GM23248 (cell line): ENCODE measurements around the gene GATD1. TPM values are rescaled to one million over a fixed set of nuclear protein-coding genes. Genes with fewer than 3 reads are reported as not detected.

Experiments
- DNase-seq: peaks from one replicate; pipeline ENCODE4 v3.0.0-alpha.2; 2015
- H2AFZ ChIP-seq: fragments of 200-600 bp; sonication (generic); 2 replicates; pipeline ENCODE4 v1.6.1; 2016; ENCODE audit warnings: antibody characterized with exemption
- H3F3A ChIP-seq: fragments of 200-600 bp; sonication (generic); 2 replicates; pipeline ENCODE4 v1.6.1; 2016; ENCODE audit warnings: mild to moderate bottlenecking, antibody characterized with exemption, mixed run types; ENCODE audit not compliant: insufficient read depth
- H3K27ac ChIP-seq: fragments of 200-600 bp; sonication (generic); 2 replicates; pipeline ENCODE4 v1.5.1; 2016; ENCODE audit warnings: mild to moderate bottlenecking
- H3K27me3 ChIP-seq: fragments of 200-600 bp; sonication (generic); replicated peaks from 2 replicates; pipeline ENCODE4 v1.6.1; 2016; ENCODE audit warnings: mild to moderate bottlenecking; ENCODE audit not compliant: insufficient read depth
- H3K36me3 ChIP-seq: fragments of 200-600 bp; sonication (generic); 2 replicates; pipeline ENCODE4 v1.6.1; 2016; ENCODE audit warnings: low read depth, mild to moderate bottlenecking
- H3K4me1 ChIP-seq: fragments of 200-600 bp; sonication (generic); 2 replicates; pipeline ENCODE4 v1.6.1; 2016; ENCODE audit warnings: mild to moderate bottlenecking; ENCODE audit not compliant: insufficient read depth
- H3K4me2 ChIP-seq: fragments of 200-600 bp; sonication (generic); one replicate; pipeline ENCODE4 v1.6.1; 2016; ENCODE audit warnings: mild to moderate bottlenecking; ENCODE audit not compliant: unreplicated experiment
- H3K4me3 ChIP-seq: fragments of 200-600 bp; sonication (generic); 2 replicates; pipeline ENCODE4 v1.5.1; 2016; ENCODE audit warnings: mild to moderate bottlenecking
- H3K79me2 ChIP-seq: fragments of 200-600 bp; sonication (generic); 2 replicates; pipeline ENCODE4 v1.6.1; 2016; ENCODE audit warnings: mild to moderate bottlenecking; ENCODE audit not compliant: insufficient read depth
- H3K9ac ChIP-seq: fragments of 200-600 bp; sonication (generic); 2 replicates; pipeline ENCODE4 v1.6.1; 2016; ENCODE audit warnings: mild to moderate bottlenecking
- H3K9me2 ChIP-seq: fragments of 200-600 bp; sonication (generic); 2 replicates; pipeline ENCODE4 v1.6.1; 2016; ENCODE audit warnings: mixed run types, mild to moderate bottlenecking, moderate library complexity; ENCODE audit not compliant: insufficient read depth
- H3K9me3 ChIP-seq: fragments of 200-600 bp; sonication (generic); one replicate; pipeline ENCODE4 v1.6.1; 2017; ENCODE audit warnings: low read depth
- H4K20me1 ChIP-seq: fragments of 200-600 bp; sonication (generic); 2 replicates; pipeline ENCODE4 v1.6.0; 2016; ENCODE audit not compliant: insufficient read depth
- EZH2 ChIP-seq: fragments of 200-600 bp; sonication (generic); IDR thresholded peaks from 2 replicates; pipeline ENCODE4 v1.6.1; 2018; ENCODE audit warnings: antibody characterized with exemption, mild to moderate bottlenecking; ENCODE audit not compliant: insufficient read depth, poor library complexity, severe bottlenecking
- EZH2phosphoT487 ChIP-seq: fragments of 200-600 bp; sonication (generic); IDR thresholded peaks from 2 replicates; pipeline ENCODE4 v1.6.1; 2018; ENCODE audit warnings: antibody characterized with exemption, moderate library complexity, mild to moderate bottlenecking, low read depth; ENCODE audit not compliant: insufficient read depth
- WGBS, 2 experiments: methylation state at CpG; one replicate each; pipeline ENCODE4 v1.1.6; 2015 to 2017; ENCODE audit warnings: low lambda C conversion rate in 2 of 2, low coverage in 1 of 2; ENCODE audit errors: missing lambda C conversion rate in 2 of 2; 5-methylcytosine and 5-hydroxymethylcytosine counted together
- in situ Hi-C: fragments of 300-500 bp; cut with MboI; formaldehyde crosslinking; loops from 2 replicates; pipeline ENCODE4 v1.15.0; 2020
- polyA plus RNA-seq: library from polyadenylated mRNA; unstranded; fragments of >200 nt; fragmentation: Nextera tagmentation; extraction: Ambion mirVana; gene quantifications from 2 replicates; pipeline ENCODE4 v1.2.1, GENCODE V29; 2016
- total RNA-seq: library from RNA; depleted of rRNA; stranded (reverse); fragments of >200 nt; shearing (Covaris generic); gene quantifications from 2 replicates; pipeline ENCODE4 v1.2.3, GENCODE V29; 2014

GATD1 gene
- total and polyA plus RNA-seq, 2 experiments from 2014 or later, result 27.0 to 45.0 TPM

- in situ Hi-C loops, result no loop called here
- no peak for DNase-seq
- TF ChIP-seq EZH2phosphoT487 (no peak), EZH2 (no peak)
- no peaks in the 10 kb centered on the region for H3K9me2 ChIP-seq
- peaks cover 6% of the 10 kb centered on the region for H3K4me1 ChIP-seq
- H2AFZ ChIP-seq, result no peak overlapping the region
- no peak overlapping the region for H3K9ac ChIP-seq
- no peak overlapping the region for H3K27ac ChIP-seq
- H3K4me2 ChIP-seq, result no peak overlapping the region
- peaks cover 32% of the 10 kb centered on the region; the same call in 1 of the 2 replicates for H3F3A ChIP-seq
- H3K36me3 ChIP-seq, result peaks cover 47% of the 10 kb centered on the region
- peaks cover 37% of the 10 kb centered on the region for H3K79me2 ChIP-seq
- no peak overlapping the region for H3K4me3 ChIP-seq
- peaks cover 3% of the 10 kb centered on the region; the same call in 1 of the 2 replicates for H4K20me1 ChIP-seq
- H3K9me3 ChIP-seq, result no peaks in the 10 kb centered on the region
- no peaks in the 10 kb centered on the region for H3K27me3 ChIP-seq
These were observed 17.1 kb downstream of the GATD1 start for GRCh38 chr11:760236-760635.

DNA sequence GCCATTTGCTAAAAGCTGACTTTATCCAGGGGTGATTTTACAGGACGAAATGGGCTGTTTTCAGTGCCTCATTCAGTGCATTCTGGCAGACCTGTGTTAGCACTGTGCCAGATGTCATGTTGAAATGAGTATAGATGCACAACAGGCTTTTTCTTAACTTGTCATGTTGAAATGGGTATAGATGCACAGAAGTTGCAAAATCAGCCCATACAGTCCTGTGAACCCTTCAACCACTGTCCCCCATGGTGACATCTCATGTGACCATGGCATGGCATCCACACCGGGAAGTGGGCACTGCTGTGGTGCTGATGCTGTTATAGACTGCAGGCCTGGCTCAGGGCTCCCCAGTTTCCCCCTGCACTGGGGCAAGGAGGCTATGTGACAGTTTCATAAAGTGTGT is 27.6 kb downstream of the GATD1 start:
- no peaks in the 10 kb centered on the region for H3K36me3 ChIP-seq
- H3K4me2 ChIP-seq, result peak overlapping the region; percentile 93
- no peaks in the 10 kb centered on the region for H3K9me3 ChIP-seq
- H3F3A ChIP-seq, result peaks cover 9% of the 10 kb centered on the region; the same call in 1 of the 2 replicates
- no peak overlapping the region for H2AFZ ChIP-seq
- no peak overlapping the region for H3K4me3 ChIP-seq
- peak overlapping the region; percentile 93; the same call in 1 of the 2 replicates for H3K9ac ChIP-seq
- H4K20me1 ChIP-seq, result no peaks in the 10 kb centered on the region
- 55 to 61% methylated on average over 2 of the region's 2 CpGs for WGBS, 2 experiments
- TF ChIP-seq EZH2 (no peak), EZH2phosphoT487 (no peak)
- H3K9me2 ChIP-seq, result no peaks in the 10 kb centered on the region
- peaks cover 74% of the 10 kb centered on the region for H3K79me2 ChIP-seq
- no peaks in the 10 kb centered on the region for H3K27me3 ChIP-seq
- in situ Hi-C loops, result no loop called here
- peak; percentile 36 for DNase-seq
- peaks cover 10% of the 10 kb centered on the region; the same call in 1 of the 2 replicates for H3K4me1 ChIP-seq
- H3K27ac ChIP-seq, result peak overlapping the region; percentile 87

- no peak for TF ChIP-seq EZH2phosphoT487
- no peak for TF ChIP-seq EZH2
- Histone ChIP-seq H3K79me2 (peaks cover 57% of the 10 kb centered on the region), H4K20me1 (no peaks in the 10 kb centered on the region), H3K4me1 (peaks cover 10% of the 10 kb centered on the region; the same call in 1 of the 2 replicates), H3K9ac (peak overlapping the region; percentile 93), H3F3A (peaks cover 9% of the 10 kb centered on the region; the same call in 1 of the 2 replicates), H3K4me3 (peak overlapping the region; percentile 87), H3K27me3 (no peaks in the 10 kb centered on the region), H2AFZ (0 out of 2 replicates have a peak overlapping the region, but pooled peaks have one; percentile 85), H3K4me2 (peak overlapping the region; percentile 93), H3K36me3 (no peaks in the 10 kb centered on the region), H3K9me2 (no peaks in the 10 kb centered on the region), H3K27ac (peak overlapping the region; percentile 87), H3K9me3 (no peaks in the 10 kb centered on the region)
- peak; percentile 69 for DNase-seq
- WGBS, 2 experiments, result 22 to 26% methylated on average over 18 of the region's 18 CpGs
- in situ Hi-C loops, result no loop called here
These were observed 29.3 kb downstream of the GATD1 start for GRCh38 chr11:748007-748359.

- Histone ChIP-seq H2AFZ (peak within 1 kb of the TSS; percentile 85), H4K20me1 (no peaks in the 10 kb centered on the region), H3K9me3 (no peaks in the 10 kb centered on the region), H3F3A (peaks cover 9% of the 10 kb centered on the region; the same call in 1 of the 2 replicates), H3K36me3 (no peaks in the 10 kb centered on the region), H3K79me2 (peaks cover 51% of the 10 kb centered on the region), H3K4me2 (peak within 1 kb of the TSS; percentile 93), H3K27me3 (no peaks in the 10 kb centered on the region), H3K4me1 (peaks cover 10% of the 10 kb centered on the region; the same call in 1 of the 2 replicates), H3K27ac (peak within 1 kb of the TSS; percentile 87), H3K9me2 (no peaks in the 10 kb centered on the region), H3K4me3 (peak within 1 kb of the TSS; percentile 87), H3K9ac (peak within 1 kb of the TSS; percentile 93)
- in situ Hi-C loops, result no loop called here
- WGBS, 2 experiments, result 1 to 2% methylated on average over 46 to 101 of the region's 112 CpGs
- no peak for TF ChIP-seq EZH2
- TF ChIP-seq EZH2phosphoT487, result no peak
- peak; percentile 97 for DNase-seq
These were observed 29.9 kb downstream of the GATD1 start, which contains the start of gene TALDO1 for GRCh38 chr11:747158-748006. TSS of gene TALDO1 (plus strand) at chr11:747464. CDS start at chr11:747482, 18 bp downstream.
